C4-2B (cell line): Measurements from ENCODE around the gene SLC39A9.

ENCODE experiments used
- ZFX ChIP-seq: fragments of 450-650 bp; IDR thresholded peaks from 2 replicates; pipeline ENCODE4 v1.6.1; 2017
- TF ChIP-seq, protein P1 (sequence below): fragments of 450-650 bp; conservative IDR thresholded peaks from 2 replicates; pipeline ENCODE4 v1.5.1; 2017; ENCODE audit warnings: mild to moderate bottlenecking

DNA sequence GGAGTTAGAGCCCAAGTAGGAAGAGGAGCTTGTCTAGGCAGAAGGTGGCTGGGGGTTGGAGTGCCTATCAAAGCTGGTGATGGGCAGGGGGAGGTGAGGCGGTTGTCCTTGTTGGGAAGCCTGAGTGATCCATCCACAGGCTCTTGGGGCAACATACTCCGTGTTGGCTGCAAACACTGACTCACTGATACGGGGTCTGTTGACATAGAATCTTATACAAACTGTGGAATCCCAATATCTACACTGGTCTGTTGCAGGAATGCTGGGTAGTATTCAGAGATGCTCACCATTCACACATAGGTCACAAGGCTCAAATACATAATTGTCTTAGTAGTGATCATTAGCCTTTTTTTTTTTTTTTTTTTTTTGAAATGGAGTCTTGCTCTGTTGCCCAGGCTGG lies 26.3 kb upstream of the SLC39A9 start:
- TF ChIP-seq, protein P1, sequence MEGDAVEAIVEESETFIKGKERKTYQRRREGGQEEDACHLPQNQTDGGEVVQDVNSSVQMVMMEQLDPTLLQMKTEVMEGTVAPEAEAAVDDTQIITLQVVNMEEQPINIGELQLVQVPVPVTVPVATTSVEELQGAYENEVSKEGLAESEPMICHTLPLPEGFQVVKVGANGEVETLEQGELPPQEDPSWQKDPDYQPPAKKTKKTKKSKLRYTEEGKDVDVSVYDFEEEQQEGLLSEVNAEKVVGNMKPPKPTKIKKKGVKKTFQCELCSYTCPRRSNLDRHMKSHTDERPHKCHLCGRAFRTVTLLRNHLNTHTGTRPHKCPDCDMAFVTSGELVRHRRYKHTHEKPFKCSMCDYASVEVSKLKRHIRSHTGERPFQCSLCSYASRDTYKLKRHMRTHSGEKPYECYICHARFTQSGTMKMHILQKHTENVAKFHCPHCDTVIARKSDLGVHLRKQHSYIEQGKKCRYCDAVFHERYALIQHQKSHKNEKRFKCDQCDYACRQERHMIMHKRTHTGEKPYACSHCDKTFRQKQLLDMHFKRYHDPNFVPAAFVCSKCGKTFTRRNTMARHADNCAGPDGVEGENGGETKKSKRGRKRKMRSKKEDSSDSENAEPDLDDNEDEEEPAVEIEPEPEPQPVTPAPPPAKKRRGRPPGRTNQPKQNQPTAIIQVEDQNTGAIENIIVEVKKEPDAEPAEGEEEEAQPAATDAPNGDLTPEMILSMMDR = no peak
- TF ChIP-seq ZFX = no peak
